Measurements from ENCODE around the gene HBM. TPM values are rescaled to one million over a fixed set of nuclear protein-coding genes. Genes with fewer than 3 reads are reported as not detected.
"Not testable (repeated sequence)": the region's sequence is repeated elsewhere in the genome, so short reads cannot be mapped to it uniquely, and the experiment has no call there.

The HBM gene
- total RNA-seq, 1 donor from 2014 or later: not detected

- H3K9me3 ChIP-seq: no peaks in the 10 kb centered on the region
- H3K27me3 ChIP-seq: no peaks in the 10 kb centered on the region
- intact Hi-C loops (cut with DNase I): no loop called here
- TF ChIP-seq, protein P1, sequence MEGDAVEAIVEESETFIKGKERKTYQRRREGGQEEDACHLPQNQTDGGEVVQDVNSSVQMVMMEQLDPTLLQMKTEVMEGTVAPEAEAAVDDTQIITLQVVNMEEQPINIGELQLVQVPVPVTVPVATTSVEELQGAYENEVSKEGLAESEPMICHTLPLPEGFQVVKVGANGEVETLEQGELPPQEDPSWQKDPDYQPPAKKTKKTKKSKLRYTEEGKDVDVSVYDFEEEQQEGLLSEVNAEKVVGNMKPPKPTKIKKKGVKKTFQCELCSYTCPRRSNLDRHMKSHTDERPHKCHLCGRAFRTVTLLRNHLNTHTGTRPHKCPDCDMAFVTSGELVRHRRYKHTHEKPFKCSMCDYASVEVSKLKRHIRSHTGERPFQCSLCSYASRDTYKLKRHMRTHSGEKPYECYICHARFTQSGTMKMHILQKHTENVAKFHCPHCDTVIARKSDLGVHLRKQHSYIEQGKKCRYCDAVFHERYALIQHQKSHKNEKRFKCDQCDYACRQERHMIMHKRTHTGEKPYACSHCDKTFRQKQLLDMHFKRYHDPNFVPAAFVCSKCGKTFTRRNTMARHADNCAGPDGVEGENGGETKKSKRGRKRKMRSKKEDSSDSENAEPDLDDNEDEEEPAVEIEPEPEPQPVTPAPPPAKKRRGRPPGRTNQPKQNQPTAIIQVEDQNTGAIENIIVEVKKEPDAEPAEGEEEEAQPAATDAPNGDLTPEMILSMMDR (IDR thresholded peaks at IDR 0.05): no peak
- TF ChIP-seq POLR2AphosphoS5 (IDR thresholded peaks at IDR 0.05; ENCODE audit: insufficient read depth in 1 of 2, low read depth in 1 of 2) (no peak), POLR2A (IDR thresholded peaks at IDR 0.05) (no peak)
- no peak for DNase-seq (ENCODE audit: extremely low spot score in 2 of 2)
- no peaks in the 10 kb centered on the region for H3K36me3 ChIP-seq
- H3K27ac ChIP-seq: no peak overlapping the region
- no peaks in the 10 kb centered on the region for H3K4me1 ChIP-seq
- no peak overlapping the region for H3K4me3 ChIP-seq
These were observed 21.0 kb upstream of the HBM start for GRCh38 chr16:144797-145252.

DNA sequence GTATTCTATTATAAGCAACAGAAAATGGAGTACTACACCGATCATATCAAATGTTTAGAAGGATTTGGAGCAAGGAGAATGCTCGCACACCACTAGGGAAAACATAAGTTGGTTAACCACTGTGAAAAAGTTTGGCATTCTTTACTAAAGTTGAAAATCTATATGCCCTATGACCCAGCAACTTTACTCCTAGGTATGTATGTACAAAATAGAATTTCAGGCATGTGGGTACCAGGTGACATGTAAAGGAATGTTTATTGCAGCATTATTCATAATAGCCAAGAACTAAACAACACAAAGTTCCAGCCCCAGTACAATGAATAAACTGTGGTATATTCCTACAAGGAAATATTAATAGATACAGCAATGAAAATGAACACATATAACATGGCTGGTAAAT is 19.1 kb upstream of the HBM start:
- H3K4me3 ChIP-seq: no peak overlapping the region
- TF ChIP-seq POLR2A (IDR thresholded peaks at IDR 0.05) (no peak), POLR2AphosphoS5 (IDR thresholded peaks at IDR 0.05; ENCODE audit: insufficient read depth in 1 of 2, low read depth in 1 of 2) (no peak)
- TF ChIP-seq, protein P1 (IDR thresholded peaks at IDR 0.05): no peak
- H3K27me3 ChIP-seq: no peaks in the 10 kb centered on the region
- intact Hi-C loops (cut with DNase I): no loop called here
- no peaks in the 10 kb centered on the region for H3K4me1 ChIP-seq
- H3K36me3 ChIP-seq: no peaks in the 10 kb centered on the region
- DNase-seq (ENCODE audit: extremely low spot score in 2 of 2): no peak
- no peaks in the 10 kb centered on the region for H3K9me3 ChIP-seq
- H3K27ac ChIP-seq: no peak overlapping the region

GRCh38 chr16:149024-149660 is 16.6 kb upstream of the HBM start:
- no peak for DNase-seq (ENCODE audit: extremely low spot score in 2 of 2)
- intact Hi-C loops (cut with DNase I): no loop called here
- Histone ChIP-seq H3K4me3 (no peak overlapping the region), H3K36me3 (no peaks in the 10 kb centered on the region), H3K27me3 (no peaks in the 10 kb centered on the region), H3K4me1 (peaks cover under 1% of the 10 kb centered on the region), H3K9me3 (no peaks in the 10 kb centered on the region), H3K27ac (no peak overlapping the region)
- TF ChIP-seq, protein P1 (IDR thresholded peaks at IDR 0.05): no peak
- TF ChIP-seq POLR2AphosphoS5 (IDR thresholded peaks at IDR 0.05; ENCODE audit: insufficient read depth in 1 of 2, low read depth in 1 of 2) (no peak), POLR2A (IDR thresholded peaks at IDR 0.05) (no peak)

GRCh38 chr16:152141-153128 is 13.3 kb upstream of the HBM start, which contains the start of gene HBZ:
Gene HBZ, plus strand, starts transcription at chr16:152644. Its CDS starts 266 bp downstream, at chr16:152910.
- Histone ChIP-seq H3K4me3 (no peak within 1 kb of the TSS), H3K36me3 (no peaks in the 10 kb centered on the region), H3K27me3 (no peaks in the 10 kb centered on the region), H3K27ac (no peak within 1 kb of the TSS), H3K9me3 (no peaks in the 10 kb centered on the region), H3K4me1 (peaks cover 9% of the 10 kb centered on the region)
- no peak for TF ChIP-seq POLR2A (IDR thresholded peaks at IDR 0.05)
- TF ChIP-seq, protein P1 (IDR thresholded peaks at IDR 0.05): no peak
- no peak for TF ChIP-seq POLR2AphosphoS5 (IDR thresholded peaks at IDR 0.05; ENCODE audit: insufficient read depth in 1 of 2, low read depth in 1 of 2)
- no peak for DNase-seq (ENCODE audit: extremely low spot score in 2 of 2)
- intact Hi-C loops (cut with DNase I): no loop called here

DNA sequence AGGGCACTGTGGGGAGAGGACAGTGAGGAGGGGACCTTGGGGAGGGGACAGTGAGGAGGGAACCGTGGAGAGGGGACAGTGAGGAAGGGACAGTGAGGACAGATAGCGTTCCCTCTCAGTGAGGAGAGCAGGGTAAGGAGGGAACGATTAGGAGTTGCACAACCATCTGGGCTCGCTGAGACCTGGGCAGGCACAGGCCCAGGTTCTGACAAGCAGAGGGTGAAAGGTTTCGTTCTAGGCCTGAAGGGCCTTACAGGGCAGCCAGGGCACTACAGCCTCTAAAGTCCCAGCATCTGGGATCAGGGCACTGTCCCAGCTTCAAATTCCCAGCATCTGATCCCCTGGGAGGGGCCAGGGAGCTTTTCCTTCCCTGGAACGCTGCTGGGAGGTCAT is 12.7 kb upstream of the HBM start:
- H3K4me3 ChIP-seq; H3K4me1 ChIP-seq; H3K27ac ChIP-seq; intact Hi-C loops (cut with DNase I); DNase-seq (ENCODE audit: extremely low spot score in 2 of 2); H3K36me3 ChIP-seq; H3K9me3 ChIP-seq; H3K27me3 ChIP-seq: not testable (repeated sequence)

- H3K9me3 ChIP-seq; H3K27ac ChIP-seq; H3K27me3 ChIP-seq; H3K4me3 ChIP-seq; DNase-seq (ENCODE audit: extremely low spot score in 2 of 2); H3K4me1 ChIP-seq; H3K36me3 ChIP-seq; intact Hi-C loops (cut with DNase I): not testable (repeated sequence)
These were observed 12.1 kb upstream of the HBM start for GRCh38 chr16:153550-154216.

Data from vagina (tissue), 2 donors.